Measurements from ENCODE around the gene KCNH1. TPM values are rescaled to one million over a fixed set of nuclear protein-coding genes. Genes with fewer than 3 reads are reported as not detected.

Gene KCNH1
- total and polyA plus RNA-seq, 10 of the 15 experiments (the other 5 are each of a cell fraction or from before 2014, with no cell fraction given): 0.02 to 0.04 (median 0.04) TPM; not detected in 7

GRCh38 chr1:210794445-210794844 lies 339.5 kb downstream of the KCNH1 start (continued):
- TF ChIP-seq GATAD2B (conservative IDR thresholded peaks at IDR 0.05; ENCODE audit: low read depth): no peak

GRCh38 chr1:210792250-210793102 lies 341.5 kb downstream of the KCNH1 start:
- no peak for FAIRE-seq

More at GRCh38 chr1:210792250-210793102, 341.5 kb downstream of the KCNH1 start:
- intact Hi-C loops (cut with micrococcal nuclease; ENCODE audit: unreplicated experiment): no loop called here
- WGBS (ENCODE audit: insufficient coverage, insufficient replicate concordance, low lambda C conversion rate, missing lambda C conversion rate): 12% methylated on average over 3 of the region's 3 CpGs
- Histone ChIP-seq H3K79me2 (ENCODE audit: control insufficient read depth, insufficient read depth, low read length) (no peaks in the 10 kb centered on the region), H3K27ac (ENCODE audit: control insufficient read depth, insufficient read depth) (no peak overlapping the region), H3K9me3 (replicated peaks; ENCODE audit: control insufficient read depth, insufficient read depth, low read length) (no peaks in the 10 kb centered on the region), H3K36me3 (ENCODE audit: control insufficient read depth in 2 of 2, insufficient read depth in 2 of 2, low read length in 1 of 2) (no peaks in the 10 kb centered on the region), H3K4me3 (no peak overlapping the region), H3K27me3 (replicated peaks in 1 of 2; ENCODE audit: control insufficient read depth in 2 of 2, insufficient read depth in 2 of 2, low read length in 1 of 2) (no peaks in the 10 kb centered on the region; a peak in 1 of 4 replicates), H4K20me1 (ENCODE audit: control insufficient read depth, insufficient read depth) (no peaks in the 10 kb centered on the region), H2AFZ (ENCODE audit: control insufficient read depth, low read depth, low read length) (no peak overlapping the region), H3K4me1 (ENCODE audit: control insufficient read depth, insufficient read depth, low read length) (no peaks in the 10 kb centered on the region), H3K4me2 (ENCODE audit: control insufficient read depth, insufficient read depth) (no peak overlapping the region), H3K9ac (ENCODE audit: control insufficient read depth, insufficient read depth, low read length) (no peak overlapping the region)
- ChIA-PET RAD21 (ENCODE audit: unreplicated experiment) (no interaction called here), CTCF (no interaction called here), POLR2A (no interaction called here), SMC1A (ENCODE audit: uncharacterized antibody, unreplicated experiment) (no interaction called here)
- TF ChIP-seq SMAD5 (IDR thresholded peaks at IDR 0.05; ENCODE audit: low read depth): no peak
- no peak for TF ChIP-seq TARDBP (IDR thresholded peaks at IDR 0.05; ENCODE audit: borderline replicate concordance)
- TF ChIP-seq SPI1 (IDR thresholded peaks at IDR 0.05; ENCODE audit: borderline replicate concordance, insufficient read depth, low read depth, low read length): no peak
- TF ChIP-seq GABPA (IDR thresholded peaks at IDR 0.05; ENCODE audit: low read depth): no peak
- TF ChIP-seq ZBED1 (IDR thresholded peaks at IDR 0.05; ENCODE audit: borderline replicate concordance): no peak
- no peak for TF ChIP-seq IRF5 (IDR thresholded peaks at IDR 0.05; ENCODE audit: borderline replicate concordance)
- TF ChIP-seq RB1 (IDR thresholded peaks at IDR 0.05; ENCODE audit: borderline replicate concordance): no peak
- no peak for TF ChIP-seq STAT1 (conservative IDR thresholded peaks at IDR 0.05)
- no peak for TF ChIP-seq POU2F2 (IDR thresholded peaks at IDR 0.05; ENCODE audit: borderline replicate concordance, low read depth, low read length)
- no peak for TF ChIP-seq MEF2A (IDR thresholded peaks at IDR 0.05; ENCODE audit: insufficient read depth, low read depth, low read length)
- TF ChIP-seq FOS (IDR thresholded peaks at IDR 0.05; ENCODE audit: borderline replicate concordance, extremely low read depth, insufficient read length): no peak
- in situ Hi-C loops (cut with MboI): no loop called here
- ATAC-seq: no peak
- no TSS peak for BruUV-seq (replicated peaks)
- no peak for DNase-seq (ENCODE audit: low read depth, low spot score)

Data from GM12878 (cell line).